Ovary (tissue), 9 donors: ENCODE results near the gene WWTR1. TPM values are rescaled to one million over a fixed set of nuclear protein-coding genes. Genes with fewer than 3 reads are reported as not detected.

Experiments
- DNase-seq, 5 donors: peaks; one replicate each; pipeline ENCODE4 v3.0.0-alpha.2; 2019 to 2020
- H3K27ac ChIP-seq, 2 donors: fragments of 200-600 bp; one replicate each; pipeline versions ENCODE4 v1.5.1 to v1.8.0; 2019 to 2022
- H3K27me3 ChIP-seq: fragments of 200-600 bp; one replicate; pipeline ENCODE4 v1.8.0; 2022
- H3K36me3 ChIP-seq: fragments of 200-600 bp; sonication (generic); one replicate; pipeline ENCODE4 v1.5.1; 2019
- H3K4me1 ChIP-seq: one replicate; pipeline ENCODE4 v1.8.1; 2013; ENCODE audit warnings: mild to moderate bottlenecking, moderate library complexity; ENCODE audit not compliant: insufficient read depth
- H3K4me3 ChIP-seq: fragments of 200-600 bp; sonication (generic); one replicate; pipeline ENCODE4 v1.5.1; 2017
- H3K9me3 ChIP-seq, 2 donors: fragments of 200-600 bp in 1 of 2; sonication (generic) in 1 of 2; one replicate each; pipeline versions ENCODE4 v1.5.1 to v1.8.1; 2013 to 2019; ENCODE audit warnings: mild to moderate bottlenecking in 1 of 2, moderate library complexity in 1 of 2
- CTCF ChIP-seq, 3 donors: fragments of 450-650 bp in 2 of 3; fragments of 200-600 bp in 1 of 3; IDR thresholded peaks; one replicate each; pipeline versions ENCODE4 v1.5.1 to v1.8.0; 2016 to 2022; ENCODE audit warnings: antibody characterized with exemption in 3 of 3, mild to moderate bottlenecking in 1 of 3
- EP300 ChIP-seq: sonication (generic); formaldehyde crosslinking; IDR thresholded peaks from one replicate; pipeline ENCODE4 v1.6.1; 2017; ENCODE audit warnings: antibody characterized with exemption
- POLR2A ChIP-seq: fragments of 450-650 bp; IDR thresholded peaks from one replicate; pipeline ENCODE4 v1.6.1; 2017; ENCODE audit warnings: antibody characterized with exemption, mild to moderate bottlenecking, moderate library complexity
- WGBS, 3 donors: extraction: QIAGEN DNeasy Blood & Tissue Kit in 1 of 3; methylation state at CpG; one replicate each; pipeline versions ENCODE4 v1.1.5 to v1.1.7; 2013 to 2017; 5-methylcytosine and 5-hydroxymethylcytosine counted together
- intact Hi-C, 4 donors: fragments of 100-400 bp; cut with DNase I; formaldehyde crosslinking; loops; one replicate each; pipeline versions ENCODE4 v1.11.0 to v1.15.1; 2022 to 2023
- polyA plus RNA-seq, 2 donors: library from polyadenylated mRNA; stranded (reverse); fragments of 200-250 nt in 1 of 2; fragments of 350-450 nt in 1 of 2; fragmentation: Illumina TruSeq in 1 of 2; extraction: RNeasy Lipid Tissue Mini Kit (QIAGEN cat#74804) in 1 of 2; gene quantifications; one replicate each; pipeline ENCODE4 v1.2.3, GENCODE V29; 2013 to 2014
- total RNA-seq, 7 donors: library from RNA; depleted of rRNA in 2 of 7; stranded (reverse); fragments of >200 nt in 2 of 7; fragmentation: NEBNext Ultra II Directional in 3 of 7; extraction: Animal tissue kit (Norgen Biotek cat#: 25700) in 3 of 7; gene quantifications; one replicate each; pipeline versions ENCODE4 v1.1.0 to v1.2.4, GENCODE V29; 2016 to 2023
- donor health status: DM: no; HTN: no; CAD: no; lungs with moderate emphysema.
- donor health status: DM: no; HTN: no; CAD: no.
- donor health status: Bipolar disorder and iron deficiency.
- donor health status: DM: yes; HTN: yes; CAD: no.
- donor health status: DM: no; HTN: no; CAD: no.
- donor health status: DM: yes; HTN: yes; CAD: no.

WWTR1 gene
- total and polyA plus RNA-seq, 9 donors, result 65.4 to 160 (median 96.4) TPM

GRCh38 chr3:149507491-149508324, 150.1 kb downstream of the WWTR1 start:
- TF ChIP-seq CTCF (IDR thresholded peaks at IDR 0.05), result no peak
- TF ChIP-seq POLR2A, result no peak
- no peak for TF ChIP-seq EP300

GRCh38 chr3:149506965-149507364, 150.9 kb downstream of the WWTR1 start:
- H3K27ac ChIP-seq, result no peak overlapping the region

More at GRCh38 chr3:149507491-149508324, 150.1 kb downstream of the WWTR1 start:
- Histone ChIP-seq H3K27me3 (no peaks in the 10 kb centered on the region), H3K27ac (peak overlapping the region in 1 of 2 donors; percentile 44), H3K36me3 (no peaks in the 10 kb centered on the region), H3K9me3 (no peaks in the 10 kb centered on the region), H3K4me1 (peaks cover 4% of the 10 kb centered on the region), H3K4me3 (no peak overlapping the region)
- intact Hi-C loops, result no loop called here
- DNase-seq, result peak in 1 of 5 donors; percentile 26
- 16 to 44% (median 26%) methylated on average over 14 of the region's 14 CpGs for WGBS, 3 donors

GRCh38 chr3:149506540-149506939, 151.3 kb downstream of the WWTR1 start:
- H3K27me3 ChIP-seq, result no peaks in the 10 kb centered on the region
- 17 to 25% (median 22%) methylated on average over 1 of the region's 1 CpG for WGBS, 3 donors
- no peak overlapping the region for H3K4me3 ChIP-seq
- TF ChIP-seq CTCF (IDR thresholded peaks at IDR 0.05), result no peak
- no peak for TF ChIP-seq POLR2A
- no peak for TF ChIP-seq EP300
- no peak for DNase-seq
- peaks cover 2% of the 10 kb centered on the region for H3K4me1 ChIP-seq
- H3K36me3 ChIP-seq, result no peaks in the 10 kb centered on the region
- intact Hi-C loops, result no loop called here
- no peaks in the 10 kb centered on the region for H3K9me3 ChIP-seq
- no peak overlapping the region for H3K27ac ChIP-seq

More at GRCh38 chr3:149506965-149507364, 150.9 kb downstream of the WWTR1 start:
- H3K27me3 ChIP-seq, result no peaks in the 10 kb centered on the region
- intact Hi-C loops, result no loop called here
- peaks cover 2% of the 10 kb centered on the region for H3K4me1 ChIP-seq
- no peaks in the 10 kb centered on the region for H3K9me3 ChIP-seq
- H3K4me3 ChIP-seq, result no peak overlapping the region
- 43 to 65% (median 58%) methylated on average over 2 of the region's 2 CpGs for WGBS, 3 donors
- no peak for DNase-seq
- TF ChIP-seq EP300 (no peak), CTCF (IDR thresholded peaks at IDR 0.05) (no peak), POLR2A (no peak)
- no peaks in the 10 kb centered on the region for H3K36me3 ChIP-seq

GRCh38 chr3:149502438-149502837, 155.4 kb downstream of the WWTR1 start:
- intact Hi-C loops, result no loop called here
- Histone ChIP-seq H3K9me3 (no peaks in the 10 kb centered on the region), H3K27me3 (no peaks in the 10 kb centered on the region), H3K4me3 (no peak overlapping the region), H3K36me3 (no peaks in the 10 kb centered on the region), H3K4me1 (no peaks in the 10 kb centered on the region), H3K27ac (no peak overlapping the region)
- WGBS, 3 donors, result 45 to 63% (median 51%) methylated on average over 3 of the region's 3 CpGs
- TF ChIP-seq POLR2A (no peak), CTCF (IDR thresholded peaks at IDR 0.05) (no peak), EP300 (no peak)
- DNase-seq, result no peak
